HEK293 (cell line): Measurements from ENCODE around the gene TIGAR.
A peak's percentile ranks its signal among the peaks of the same experiment; 100 is the strongest.

Experiments used
- CTCF ChIA-PET: fragments of 350-600 bp; formaldehyde crosslinking; extraction: SDS; loops from one replicate; lab custom pipeline; 2021; ENCODE audit warnings: antibody characterized with exemption; lab: Yijun Ruan, JAX
- POLR2A ChIA-PET: fragments of 300-600 bp; formaldehyde crosslinking; extraction: SDS; loops from one replicate; lab custom pipeline; 2020; ENCODE audit warnings: antibody characterized with exemption, inconsistent platforms; lab: Yijun Ruan, JAX
- H3K27ac ChIP-seq: fragments of 200-500 bp; sonication (Bioruptor generic); 2 replicates; pipeline ENCODE4 v1.5.1; 2014; ENCODE audit warnings: low read depth, low read length, control low read depth, inconsistent platforms; ENCODE audit errors: extremely low read depth
- H3K36me3 ChIP-seq, 2 experiments: fragments of 200-500 bp in 1 of 2; sonication (Bioruptor generic) in 1 of 2; 1 replicate in 1 of 2; 2 replicates in 1 of 2; pipeline ENCODE4 v1.5.1; 2014 to 2017; ENCODE audit warnings: inconsistent platforms in 2 of 2, low read length in 2 of 2; ENCODE audit not compliant: control insufficient read depth in 2 of 2, insufficient read depth in 1 of 2
- H3K4me1 ChIP-seq: fragments of 200-500 bp; sonication (Bioruptor generic); 2 replicates; pipeline ENCODE4 v1.5.1; 2014; ENCODE audit warnings: mild to moderate bottlenecking, low read length, inconsistent platforms; ENCODE audit not compliant: control insufficient read depth, insufficient read depth
- H3K4me3 ChIP-seq: 2 replicates; pipeline ENCODE4 v1.5.1; 2011; ENCODE audit warnings: low read depth, mild to moderate bottlenecking, control low read depth, low read length, moderate library complexity
- H3K9me3 ChIP-seq: fragments of 200-500 bp; sonication (Bioruptor generic); 2 replicates; pipeline ENCODE4 v1.5.1; 2014; ENCODE audit warnings: low read depth, low read length, inconsistent platforms; ENCODE audit not compliant: control insufficient read depth, insufficient read depth
- GFI1B ChIP-seq: fragments of 450-650 bp; formaldehyde crosslinking; IDR thresholded peaks from 2 replicates; pipeline ENCODE4 v1.5.1; 2016; ENCODE audit warnings: missing biosample characterization, missing genetic modification characterization
- GLI2 ChIP-seq: fragments of 450-650 bp; formaldehyde crosslinking; IDR thresholded peaks from 2 replicates; pipeline ENCODE4; 2017; ENCODE audit warnings: missing biosample characterization, missing genetic modification characterization, low read depth, borderline replicate concordance
- GLIS1 ChIP-seq: fragments of 450-650 bp; formaldehyde crosslinking; IDR thresholded peaks from 2 replicates; pipeline ENCODE4 v1.5.1; 2016; ENCODE audit warnings: missing biosample characterization, missing genetic modification characterization
- SP3 ChIP-seq: fragments of 450-650 bp; formaldehyde crosslinking; IDR thresholded peaks from 2 replicates; pipeline ENCODE4 v1.5.1; 2016; ENCODE audit warnings: missing biosample characterization, missing genetic modification characterization
- WT1 ChIP-seq: fragments of 450-650 bp; formaldehyde crosslinking; IDR thresholded peaks from 2 replicates; pipeline ENCODE4 v1.5.1; 2016; ENCODE audit warnings: missing biosample characterization, missing genetic modification characterization
- ZBTB17 ChIP-seq: fragments of 450-650 bp; formaldehyde crosslinking; IDR thresholded peaks from 2 replicates; pipeline ENCODE4 v1.5.1; 2016; ENCODE audit warnings: missing biosample characterization, missing genetic modification characterization
- ZBTB7A ChIP-seq: fragments of 450-650 bp; formaldehyde crosslinking; IDR thresholded peaks from 2 replicates; pipeline ENCODE4 v1.5.1; 2016; ENCODE audit warnings: low read depth, missing biosample characterization, missing genetic modification characterization
- ZIC2 ChIP-seq: fragments of 450-650 bp; formaldehyde crosslinking; IDR thresholded peaks from 2 replicates; pipeline ENCODE4 v1.5.1; 2016; ENCODE audit warnings: missing biosample characterization, missing genetic modification characterization
- ZNF112 ChIP-seq: fragments of 450-650 bp; formaldehyde crosslinking; IDR thresholded peaks from 2 replicates; pipeline ENCODE4 v1.5.0; 2017; ENCODE audit warnings: missing biosample characterization, missing genetic modification characterization
- ZNF174 ChIP-seq: fragments of 450-650 bp; formaldehyde crosslinking; IDR thresholded peaks from 2 replicates; pipeline ENCODE4 v1.5.0; 2017; ENCODE audit warnings: missing biosample characterization, mild to moderate bottlenecking, missing genetic modification characterization
- ZNF558 ChIP-seq: fragments of 450-650 bp; formaldehyde crosslinking; IDR thresholded peaks from 2 replicates; pipeline ENCODE4 v1.5.1; 2016; ENCODE audit warnings: missing biosample characterization, missing genetic modification characterization
- ZNF600 ChIP-seq: fragments of 450-650 bp; formaldehyde crosslinking; IDR thresholded peaks from 2 replicates; pipeline ENCODE4 v1.5.1; 2016; ENCODE audit warnings: missing biosample characterization, missing genetic modification characterization
- ZNF621 ChIP-seq: fragments of 450-650 bp; formaldehyde crosslinking; IDR thresholded peaks from 2 replicates; pipeline ENCODE4 v1.5.1; 2017; ENCODE audit warnings: missing biosample characterization, missing genetic modification characterization
- ZNF670 ChIP-seq: fragments of 450-650 bp; formaldehyde crosslinking; IDR thresholded peaks from 2 replicates; pipeline ENCODE4 v1.5.1; 2016; ENCODE audit warnings: missing biosample characterization, missing genetic modification characterization, low read depth
- ZNF747 ChIP-seq: fragments of 450-650 bp; formaldehyde crosslinking; IDR thresholded peaks from 2 replicates; pipeline ENCODE4 v1.5.1; 2016; ENCODE audit warnings: missing biosample characterization, missing genetic modification characterization
- ZNF777 ChIP-seq: fragments of 450-650 bp; formaldehyde crosslinking; IDR thresholded peaks from 2 replicates; pipeline ENCODE4 v1.5.1; 2017; ENCODE audit warnings: missing biosample characterization, missing genetic modification characterization, borderline replicate concordance
- TF ChIP-seq, protein P1 (sequence below): fragments of 450-650 bp; formaldehyde crosslinking; IDR thresholded peaks from 2 replicates; pipeline ENCODE4 v1.5.1; 2016; ENCODE audit warnings: missing biosample characterization, missing genetic modification characterization
- TF ChIP-seq, protein P2 (sequence below): fragments of 450-650 bp; formaldehyde crosslinking; IDR thresholded peaks from 2 replicates; pipeline ENCODE4 v1.5.1; 2016; ENCODE audit warnings: missing biosample characterization, missing genetic modification characterization, borderline replicate concordance
- TF ChIP-seq, protein P3 (sequence below): fragments of 450-650 bp; formaldehyde crosslinking; IDR thresholded peaks from 2 replicates; pipeline ENCODE4 v1.5.1; 2016; ENCODE audit warnings: missing biosample characterization, missing genetic modification characterization, low read depth
- TF ChIP-seq, protein P4 (sequence below): fragments of 450-650 bp; formaldehyde crosslinking; IDR thresholded peaks from 2 replicates; pipeline ENCODE4 v1.5.1; 2016; ENCODE audit warnings: missing biosample characterization, missing genetic modification characterization
- TF ChIP-seq, protein P5 (sequence below): fragments of 450-650 bp; formaldehyde crosslinking; IDR thresholded peaks from 2 replicates; pipeline ENCODE4 v1.5.1; 2016; ENCODE audit warnings: missing biosample characterization, missing genetic modification characterization, low read depth
- TF ChIP-seq, protein P6 (sequence below): fragments of 450-650 bp; formaldehyde crosslinking; IDR thresholded peaks from 2 replicates; pipeline ENCODE4; 2016; ENCODE audit warnings: missing biosample characterization, missing genetic modification characterization

TIGAR gene

DNA sequence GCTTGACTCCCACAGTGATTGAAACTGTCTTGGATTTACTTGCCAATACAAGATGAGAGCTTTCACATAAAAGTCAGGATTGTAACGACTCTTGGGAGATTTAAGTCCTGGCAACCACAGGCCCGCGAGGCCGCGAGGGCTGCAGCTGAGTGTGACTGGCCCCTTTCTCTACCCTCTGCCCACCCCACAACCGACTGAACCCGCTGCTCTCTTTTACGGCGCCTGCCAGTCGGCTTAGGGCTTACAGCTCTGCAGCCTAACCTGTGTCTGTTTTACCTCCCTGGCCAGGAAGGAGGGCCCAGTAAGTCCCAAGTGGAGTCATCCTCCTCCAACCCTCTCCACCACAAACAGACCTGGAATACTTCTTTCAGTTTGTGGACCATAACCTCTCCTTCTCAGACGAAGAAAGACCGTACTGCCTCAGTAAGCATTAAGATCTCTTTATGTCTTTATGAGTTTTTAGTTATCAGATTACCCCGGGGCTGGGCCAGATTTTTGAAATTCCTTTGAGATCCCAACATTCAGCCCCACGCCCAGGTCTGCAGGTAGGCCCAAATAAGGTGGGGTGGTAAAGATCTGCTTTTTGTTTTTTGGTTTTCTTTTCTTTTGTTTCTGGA, 12.6 kb upstream of the TIGAR start:
- POLR2A ChIA-PET: interaction anchor here (0.7 kb wide), 1 partner anchor 10 kb away, joined by 3 read pairs; no protein-coding TSS in a partner anchor
- CTCF ChIA-PET: interaction anchor here (0.6 to 3.6 kb wide), 12 partner anchors 16 to 600 kb away, joined by 3 to 26 read pairs (median 3); no protein-coding TSS in a partner anchor
- 0 out of 2 replicates have a peak overlapping the region, but pooled peaks have one; percentile 41 for H3K27ac ChIP-seq
- H3K4me1 ChIP-seq: peaks cover 7% of the 10 kb centered on the region; the same call in 1 of the 2 replicates
- no peak for TF ChIP-seq ZNF777 (tag by site-specific recombination)
- TF ChIP-seq GLI2: no peak
- 0 out of 2 replicates have a peak, but pooled peaks have one; percentile 9 for TF ChIP-seq ZNF600 (tag by site-specific recombination)
- no peak for TF ChIP-seq ZNF174
- TF ChIP-seq, protein P1, sequence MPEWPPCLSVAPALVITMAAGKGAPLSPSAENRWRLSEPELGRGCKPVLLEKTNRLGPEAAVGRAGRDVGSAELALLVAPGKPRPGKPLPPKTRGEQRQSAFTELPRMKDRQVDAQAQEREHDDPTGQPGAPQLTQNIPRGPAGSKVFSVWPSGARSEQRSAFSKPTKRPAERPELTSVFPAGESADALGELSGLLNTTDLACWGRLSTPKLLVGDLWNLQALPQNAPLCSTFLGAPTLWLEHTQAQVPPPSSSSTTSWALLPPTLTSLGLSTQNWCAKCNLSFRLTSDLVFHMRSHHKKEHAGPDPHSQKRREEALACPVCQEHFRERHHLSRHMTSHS (tag by site-specific recombination): no peak
- TF ChIP-seq ZBTB17 (tag by site-specific recombination): peak; percentile 7; the same call in 1 of the 2 replicates
- peak; percentile 27; the same call in 1 of the 2 replicates for TF ChIP-seq GLIS1
- TF ChIP-seq GFI1B (tag by site-specific recombination): 0 out of 2 replicates have a peak, but pooled peaks have one; percentile 26
- peaks cover 0 to 10% of the 10 kb centered on the region in 2 experiments; a peak in 2 of 3 replicates for H3K36me3 ChIP-seq
- H3K9me3 ChIP-seq: no peaks in the 10 kb centered on the region
- H3K4me3 ChIP-seq: no peak overlapping the region

DNA sequence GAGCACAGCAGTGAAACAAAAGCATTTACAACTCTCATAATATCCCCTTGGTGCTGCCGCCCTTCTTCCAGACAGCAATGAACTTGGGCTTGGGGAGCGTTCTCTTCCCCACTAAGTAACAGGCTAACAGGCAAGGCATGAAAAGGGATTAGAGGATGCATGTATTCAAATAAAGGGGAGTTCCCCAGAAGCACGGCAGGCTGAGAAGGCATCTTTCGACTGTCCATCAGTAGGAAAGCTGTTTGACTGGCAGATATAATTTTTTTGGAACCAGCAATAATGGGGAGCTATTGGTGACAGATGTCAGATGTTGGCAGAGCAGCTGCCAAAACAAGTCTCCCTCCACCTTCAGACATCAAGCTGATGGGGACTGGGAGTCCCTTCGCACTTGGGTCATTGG, 9.2 kb upstream of the TIGAR start:
- peaks cover 7% of the 10 kb centered on the region; the same call in 1 of the 2 replicates for H3K4me1 ChIP-seq
- ChIA-PET POLR2A (interaction anchor here (0.7 kb wide), 1 partner anchor 226 kb away, joined by 4 read pairs; the partner anchor contains the start of gene RAD51AP1), CTCF (interaction anchor here (0.9 to 1.0 kb wide), 2 partner anchors 338 to 427 kb away, joined by 3 to 4 read pairs; no protein-coding TSS in a partner anchor)
- H3K9me3 ChIP-seq: no peaks in the 10 kb centered on the region
- H3K4me3 ChIP-seq: no peak overlapping the region
- no peaks in the 10 kb centered on the region; a peak in 1 of 3 replicates for H3K36me3 ChIP-seq
- no peak overlapping the region for H3K27ac ChIP-seq
- TF ChIP-seq, protein P2, sequence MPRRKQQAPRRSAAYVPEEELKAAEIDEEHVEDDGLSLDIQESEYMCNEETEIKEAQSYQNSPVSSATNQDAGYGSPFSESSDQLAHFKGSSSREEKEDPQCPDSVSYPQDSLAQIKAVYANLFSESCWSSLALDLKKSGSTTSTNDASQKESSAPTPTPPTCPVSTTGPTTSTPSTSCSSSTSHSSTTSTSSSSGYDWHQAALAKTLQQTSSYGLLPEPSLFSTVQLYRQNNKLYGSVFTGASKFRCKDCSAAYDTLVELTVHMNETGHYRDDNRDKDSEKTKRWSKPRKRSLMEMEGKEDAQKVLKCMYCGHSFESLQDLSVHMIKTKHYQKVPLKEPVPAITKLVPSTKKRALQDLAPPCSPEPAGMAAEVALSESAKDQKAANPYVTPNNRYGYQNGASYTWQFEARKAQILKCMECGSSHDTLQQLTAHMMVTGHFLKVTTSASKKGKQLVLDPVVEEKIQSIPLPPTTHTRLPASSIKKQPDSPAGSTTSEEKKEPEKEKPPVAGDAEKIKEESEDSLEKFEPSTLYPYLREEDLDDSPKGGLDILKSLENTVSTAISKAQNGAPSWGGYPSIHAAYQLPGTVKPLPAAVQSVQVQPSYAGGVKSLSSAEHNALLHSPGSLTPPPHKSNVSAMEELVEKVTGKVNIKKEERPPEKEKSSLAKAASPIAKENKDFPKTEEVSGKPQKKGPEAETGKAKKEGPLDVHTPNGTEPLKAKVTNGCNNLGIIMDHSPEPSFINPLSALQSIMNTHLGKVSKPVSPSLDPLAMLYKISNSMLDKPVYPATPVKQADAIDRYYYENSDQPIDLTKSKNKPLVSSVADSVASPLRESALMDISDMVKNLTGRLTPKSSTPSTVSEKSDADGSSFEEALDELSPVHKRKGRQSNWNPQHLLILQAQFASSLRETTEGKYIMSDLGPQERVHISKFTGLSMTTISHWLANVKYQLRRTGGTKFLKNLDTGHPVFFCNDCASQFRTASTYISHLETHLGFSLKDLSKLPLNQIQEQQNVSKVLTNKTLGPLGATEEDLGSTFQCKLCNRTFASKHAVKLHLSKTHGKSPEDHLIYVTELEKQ (tag by site-specific recombination): no peak
- TF ChIP-seq, protein P3, sequence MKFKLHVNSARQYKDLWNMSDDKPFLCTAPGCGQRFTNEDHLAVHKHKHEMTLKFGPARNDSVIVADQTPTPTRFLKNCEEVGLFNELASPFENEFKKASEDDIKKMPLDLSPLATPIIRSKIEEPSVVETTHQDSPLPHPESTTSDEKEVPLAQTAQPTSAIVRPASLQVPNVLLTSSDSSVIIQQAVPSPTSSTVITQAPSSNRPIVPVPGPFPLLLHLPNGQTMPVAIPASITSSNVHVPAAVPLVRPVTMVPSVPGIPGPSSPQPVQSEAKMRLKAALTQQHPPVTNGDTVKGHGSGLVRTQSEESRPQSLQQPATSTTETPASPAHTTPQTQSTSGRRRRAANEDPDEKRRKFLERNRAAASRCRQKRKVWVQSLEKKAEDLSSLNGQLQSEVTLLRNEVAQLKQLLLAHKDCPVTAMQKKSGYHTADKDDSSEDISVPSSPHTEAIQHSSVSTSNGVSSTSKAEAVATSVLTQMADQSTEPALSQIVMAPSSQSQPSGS: no peak
- TF ChIP-seq ZNF112 (tag by site-specific recombination) (no peak), ZNF621 (tag by site-specific recombination) (no peak), ZNF670 (no peak), ZNF558 (tag by site-specific recombination) (no peak), ZBTB7A (tag by site-specific recombination) (no peak), WT1 (tag by site-specific recombination) (no peak), ZIC2 (tag by site-specific recombination) (no peak), SP3 (no peak), ZNF747 (tag by site-specific recombination) (no peak)
- TF ChIP-seq, protein P4, sequence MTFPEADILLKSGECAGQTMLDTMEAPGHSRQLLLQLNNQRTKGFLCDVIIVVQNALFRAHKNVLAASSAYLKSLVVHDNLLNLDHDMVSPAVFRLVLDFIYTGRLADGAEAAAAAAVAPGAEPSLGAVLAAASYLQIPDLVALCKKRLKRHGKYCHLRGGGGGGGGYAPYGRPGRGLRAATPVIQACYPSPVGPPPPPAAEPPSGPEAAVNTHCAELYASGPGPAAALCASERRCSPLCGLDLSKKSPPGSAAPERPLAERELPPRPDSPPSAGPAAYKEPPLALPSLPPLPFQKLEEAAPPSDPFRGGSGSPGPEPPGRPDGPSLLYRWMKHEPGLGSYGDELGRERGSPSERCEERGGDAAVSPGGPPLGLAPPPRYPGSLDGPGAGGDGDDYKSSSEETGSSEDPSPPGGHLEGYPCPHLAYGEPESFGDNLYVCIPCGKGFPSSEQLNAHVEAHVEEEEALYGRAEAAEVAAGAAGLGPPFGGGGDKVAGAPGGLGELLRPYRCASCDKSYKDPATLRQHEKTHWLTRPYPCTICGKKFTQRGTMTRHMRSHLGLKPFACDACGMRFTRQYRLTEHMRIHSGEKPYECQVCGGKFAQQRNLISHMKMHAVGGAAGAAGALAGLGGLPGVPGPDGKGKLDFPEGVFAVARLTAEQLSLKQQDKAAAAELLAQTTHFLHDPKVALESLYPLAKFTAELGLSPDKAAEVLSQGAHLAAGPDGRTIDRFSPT (tag by site-specific recombination): no peak
- TF ChIP-seq, protein P5, sequence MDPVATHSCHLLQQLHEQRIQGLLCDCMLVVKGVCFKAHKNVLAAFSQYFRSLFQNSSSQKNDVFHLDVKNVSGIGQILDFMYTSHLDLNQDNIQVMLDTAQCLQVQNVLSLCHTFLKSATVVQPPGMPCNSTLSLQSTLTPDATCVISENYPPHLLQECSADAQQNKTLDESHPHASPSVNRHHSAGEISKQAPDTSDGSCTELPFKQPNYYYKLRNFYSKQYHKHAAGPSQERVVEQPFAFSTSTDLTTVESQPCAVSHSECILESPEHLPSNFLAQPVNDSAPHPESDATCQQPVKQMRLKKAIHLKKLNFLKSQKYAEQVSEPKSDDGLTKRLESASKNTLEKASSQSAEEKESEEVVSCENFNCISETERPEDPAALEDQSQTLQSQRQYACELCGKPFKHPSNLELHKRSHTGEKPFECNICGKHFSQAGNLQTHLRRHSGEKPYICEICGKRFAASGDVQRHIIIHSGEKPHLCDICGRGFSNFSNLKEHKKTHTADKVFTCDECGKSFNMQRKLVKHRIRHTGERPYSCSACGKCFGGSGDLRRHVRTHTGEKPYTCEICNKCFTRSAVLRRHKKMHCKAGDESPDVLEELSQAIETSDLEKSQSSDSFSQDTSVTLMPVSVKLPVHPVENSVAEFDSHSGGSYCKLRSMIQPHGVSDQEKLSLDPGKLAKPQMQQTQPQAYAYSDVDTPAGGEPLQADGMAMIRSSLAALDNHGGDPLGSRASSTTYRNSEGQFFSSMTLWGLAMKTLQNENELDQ (tag by site-specific recombination): no peak
- TF ChIP-seq, protein P6, sequence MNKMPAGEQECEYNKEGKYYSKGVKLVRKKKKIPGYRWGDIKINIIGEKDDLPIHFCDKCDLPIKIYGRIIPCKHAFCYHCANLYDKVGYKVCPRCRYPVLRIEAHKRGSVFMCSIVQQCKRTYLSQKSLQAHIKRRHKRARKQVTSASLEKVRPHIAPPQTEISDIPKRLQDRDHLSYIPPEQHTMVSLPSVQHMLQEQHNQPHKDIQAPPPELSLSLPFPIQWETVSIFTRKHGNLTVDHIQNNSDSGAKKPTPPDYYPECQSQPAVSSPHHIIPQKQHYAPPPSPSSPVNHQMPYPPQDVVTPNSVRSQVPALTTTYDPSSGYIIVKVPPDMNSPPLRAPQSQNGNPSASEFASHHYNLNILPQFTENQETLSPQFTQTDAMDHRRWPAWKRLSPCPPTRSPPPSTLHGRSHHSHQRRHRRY (tag by site-specific recombination): no peak
